Activated naive CD4-positive, alpha-beta T cell treated with anti-CD3 and anti-CD28 coated beads, Interleukin-2, amount 50 U/mL, for 72 hours (primary cell): ENCODE results near the gene HNRNPA3. TPM values are rescaled to one million over a fixed set of nuclear protein-coding genes. Genes with fewer than 3 reads are reported as not detected.

Experiments
- ATAC-seq, 2 donors: fragments of 150-1000 bp; cut with Tn5 transposase; 2 replicates each; pipeline ENCODE4 v1.10.0; 2021; ENCODE audit warnings: mild to moderate bottlenecking in 2 of 2, moderate library complexity in 2 of 2
- DNase-seq, 2 donors: peaks; one replicate each; pipeline ENCODE4 v3.0.0; 2021 to 2022; ENCODE audit warnings: low spot score in 2 of 2
- H3K27ac Mint-ChIP-seq, 2 donors: one replicate each; pipeline ENCODE4 v1.8.0; 2022; ENCODE audit warnings: mild to moderate bottlenecking in 2 of 2, mixed read lengths in 2 of 2
- H3K36me3 Mint-ChIP-seq, 2 donors: one replicate each; pipeline ENCODE4 v1.8.0; 2022; ENCODE audit warnings: mixed read lengths in 2 of 2
- H3K9me3 Mint-ChIP-seq, 2 donors: one replicate each; pipeline ENCODE4 v1.8.0; 2022; ENCODE audit warnings: mixed read lengths in 2 of 2
- total RNA-seq, 2 donors: library from RNA; stranded (reverse); gene quantifications; one replicate each; pipeline ENCODE4 v1.2.3, GENCODE V29; 2022

HNRNPA3 gene
- total RNA-seq, 2 donors from 2014 or later, result 259 to 273 TPM

GRCh38 chr2:177268901-177269300 lies 56.3 kb downstream of the HNRNPA3 start:
- Mint-ChIP-seq H3K9me3 (no peaks in the 10 kb centered on the region), H3K27ac (no peak overlapping the region), H3K36me3 (peaks cover 0 to 7% of the 10 kb centered on the region in 2 donors)
- ATAC-seq (no peak), DNase-seq (no peak)

GRCh38 chr2:177270531-177270930 lies 57.9 kb downstream of the HNRNPA3 start:
- peaks cover 0 to 7% of the 10 kb centered on the region in 2 donors for H3K36me3 Mint-ChIP-seq
- no peak for ATAC-seq
- no peak overlapping the region for H3K27ac Mint-ChIP-seq
- H3K9me3 Mint-ChIP-seq, result no peaks in the 10 kb centered on the region
- no peak for DNase-seq

- no peak for ATAC-seq
- Mint-ChIP-seq H3K27ac (no peak overlapping the region), H3K9me3 (no peaks in the 10 kb centered on the region), H3K36me3 (peaks cover 0 to 7% of the 10 kb centered on the region in 2 donors)
- no peak for DNase-seq
Observed at GRCh38 chr2:177271981-177272666, 59.5 kb downstream of the HNRNPA3 start.

- ATAC-seq, result no peak
Observed at GRCh38 chr2:177272765-177273164, 60.2 kb downstream of the HNRNPA3 start.

GRCh38 chr2:177273408-177273807 lies 60.8 kb downstream of the HNRNPA3 start:
- ATAC-seq, result no peak
- H3K27ac Mint-ChIP-seq, result no peak overlapping the region
- no peaks in the 10 kb centered on the region for H3K9me3 Mint-ChIP-seq
- H3K36me3 Mint-ChIP-seq, result no peaks in the 10 kb centered on the region
- DNase-seq, result no peak

More at GRCh38 chr2:177272765-177273164, 60.2 kb downstream of the HNRNPA3 start:
- Mint-ChIP-seq H3K27ac (no peak overlapping the region), H3K9me3 (no peaks in the 10 kb centered on the region), H3K36me3 (peaks cover 0 to under 1% of the 10 kb centered on the region in 2 donors)
- DNase-seq, result no peak

Other genes starting within 250 kb of the HNRNPA3 start
- gene NFE2L2, start 51.9 kb downstream of the HNRNPA3 start, total RNA-seq, result 10 to 100 TPM; 44.7 to 82.2 TPM
- gene AGPS, start 180.0 kb downstream of the HNRNPA3 start, total RNA-seq, result 10 to 100 TPM; 46.5 to 53.2 TPM